Measurements from ENCODE around the gene KCNJ11. TPM values are rescaled to one million over a fixed set of nuclear protein-coding genes. Genes with fewer than 3 reads are reported as not detected.

Gene KCNJ11
- total and polyA plus RNA-seq, 4 experiments from 2014 or later: 0.24 TPM; not detected in 3

- Mint-ChIP-seq H3K36me3 (peaks cover 0 to 6% of the 10 kb centered on the region in 2 donors), H3K27ac (peak overlapping the region; percentile 49 to 90 (median 69)), H3K4me3 (peak overlapping the region; percentile 83 to 98 (median 93)), H3K4me1 (peaks cover 17 to 44% (median 28%) of the 10 kb centered on the region in 4 donors), H3K9me3 (peaks cover 0 to 3% (median 0%) of the 10 kb centered on the region in 8 donors), H3K27me3 (peaks cover 0 to 1% of the 10 kb centered on the region in 2 donors)
- H3K4me3 ChIP-seq (ENCODE audit: low read length in 2 of 2): peak overlapping the region; percentile 29 to 51
- no peak overlapping the region for H3K27ac ChIP-seq (ENCODE audit: low read depth, low read length)
- peak in 1 of 5 donors; percentile 6 for DNase-seq
- H3K27me3 ChIP-seq (ENCODE audit: insufficient read depth, low read length): no peaks in the 10 kb centered on the region
- H3K36me3 ChIP-seq (ENCODE audit: insufficient read depth, low read length): no peaks in the 10 kb centered on the region
- peaks cover 29% of the 10 kb centered on the region for H3K4me1 ChIP-seq (ENCODE audit: insufficient read depth, low read length)
- ChIA-PET POLR2A (ENCODE audit: partially characterized antibody) (no interaction called here), CTCF (ENCODE audit: partially characterized antibody) (no interaction called here)
- intact Hi-C loops (cut with micrococcal nuclease): loop anchor here (5.0 kb wide), 1 partner anchor 274 kb away; the partner anchor contains the start of gene RPS13
- H3K9me3 ChIP-seq (ENCODE audit: control insufficient read depth in 1 of 2, low read length in 2 of 2): no peaks in the 10 kb centered on the region
Observed at GRCh38 chr11:17351172-17351509, 37.3 kb downstream of the KCNJ11 start.

GRCh38 chr11:17350455-17351171, 37.8 kb downstream of the KCNJ11 start:
- Histone ChIP-seq H3K9me3 (ENCODE audit: control insufficient read depth in 1 of 2, low read length in 2 of 2) (no peaks in the 10 kb centered on the region), H3K4me3 (ENCODE audit: low read length in 2 of 2) (no peak overlapping the region), H3K27me3 (ENCODE audit: insufficient read depth, low read length) (no peaks in the 10 kb centered on the region), H3K4me1 (ENCODE audit: insufficient read depth, low read length) (peaks cover 29% of the 10 kb centered on the region), H3K27ac (ENCODE audit: low read depth, low read length) (no peak overlapping the region), H3K36me3 (ENCODE audit: insufficient read depth, low read length) (no peaks in the 10 kb centered on the region)
- Mint-ChIP-seq H3K4me1 (peaks cover 17 to 44% (median 28%) of the 10 kb centered on the region in 4 donors), H3K27ac (peak overlapping the region in 6 of 7 donors; percentile 9 to 90 (median 68)), H3K27me3 (peaks cover 0 to 1% of the 10 kb centered on the region in 2 donors), H3K9me3 (peaks cover 0 to 3% (median 0%) of the 10 kb centered on the region in 8 donors), H3K4me3 (peak overlapping the region; percentile 83 to 98 (median 93)), H3K36me3 (peaks cover 0 to 6% of the 10 kb centered on the region in 2 donors)
- POLR2A ChIA-PET (ENCODE audit: partially characterized antibody): no interaction called here
- intact Hi-C loops (cut with micrococcal nuclease): loop anchor here (5.0 kb wide), 1 partner anchor 273 kb away; the partner anchor contains the start of gene RPS13
- DNase-seq: no peak
- CTCF ChIA-PET (ENCODE audit: partially characterized antibody): interaction anchor here (1.3 kb wide), 1 partner anchor 20 kb away, joined by 4 read pairs; no protein-coding TSS in a partner anchor

GRCh38 chr11:17347676-17348075, 40.8 kb downstream of the KCNJ11 start:
- ChIA-PET POLR2A (ENCODE audit: partially characterized antibody) (interaction anchor here (1.0 kb wide), 1 partner anchor 71 kb away, joined by 3 read pairs; the partner anchor contains the start of gene NUCB2), CTCF (ENCODE audit: partially characterized antibody) (interaction anchor here (0.7 to 1.3 kb wide), 4 partner anchors 13 to 607 kb away, joined by 3 to 7 read pairs (median 4); no protein-coding TSS in a partner anchor)
- H3K4me1 ChIP-seq (ENCODE audit: insufficient read depth, low read length): peaks cover 13% of the 10 kb centered on the region
- Mint-ChIP-seq H3K4me3 (no peak overlapping the region), H3K27me3 (peaks cover 0 to 1% of the 10 kb centered on the region in 2 donors), H3K9me3 (no peaks in the 10 kb centered on the region), H3K36me3 (peaks cover 0 to 3% of the 10 kb centered on the region in 2 donors), H3K4me1 (peaks cover 8 to 24% (median 12%) of the 10 kb centered on the region in 4 donors), H3K27ac (no peak overlapping the region)
- H3K9me3 ChIP-seq (ENCODE audit: control insufficient read depth in 1 of 2, low read length in 2 of 2): no peaks in the 10 kb centered on the region
- no peaks in the 10 kb centered on the region for H3K36me3 ChIP-seq (ENCODE audit: insufficient read depth, low read length)
- no peak for DNase-seq
- intact Hi-C loops (cut with micrococcal nuclease): no loop called here
- H3K27me3 ChIP-seq (ENCODE audit: insufficient read depth, low read length): no peaks in the 10 kb centered on the region
- no peak overlapping the region for H3K27ac ChIP-seq (ENCODE audit: low read depth, low read length)
- no peak overlapping the region for H3K4me3 ChIP-seq (ENCODE audit: low read length in 2 of 2)

GRCh38 chr11:17343907-17344306, 44.6 kb downstream of the KCNJ11 start:
- Histone ChIP-seq H3K27me3 (ENCODE audit: insufficient read depth, low read length) (no peaks in the 10 kb centered on the region), H3K27ac (ENCODE audit: low read depth, low read length) (no peak overlapping the region), H3K4me1 (ENCODE audit: insufficient read depth, low read length) (no peaks in the 10 kb centered on the region), H3K9me3 (ENCODE audit: control insufficient read depth in 1 of 2, low read length in 2 of 2) (no peaks in the 10 kb centered on the region), H3K36me3 (ENCODE audit: insufficient read depth, low read length) (no peaks in the 10 kb centered on the region), H3K4me3 (ENCODE audit: low read length in 2 of 2) (no peak overlapping the region)
- Mint-ChIP-seq H3K27me3 (no peaks in the 10 kb centered on the region), H3K4me3 (no peak overlapping the region), H3K9me3 (no peaks in the 10 kb centered on the region), H3K36me3 (no peaks in the 10 kb centered on the region), H3K27ac (no peak overlapping the region), H3K4me1 (no peaks in the 10 kb centered on the region)
- ChIA-PET CTCF (ENCODE audit: partially characterized antibody) (no interaction called here), POLR2A (ENCODE audit: partially characterized antibody) (no interaction called here)
- intact Hi-C loops (cut with micrococcal nuclease): no loop called here
- DNase-seq: no peak

- intact Hi-C loops (cut with micrococcal nuclease): no loop called here
Observed at GRCh38 chr11:17343257-17343656, 45.2 kb downstream of the KCNJ11 start.

More at GRCh38 chr11:17343257-17343656, 45.2 kb downstream of the KCNJ11 start:
- Mint-ChIP-seq H3K27me3 (no peaks in the 10 kb centered on the region), H3K27ac (no peak overlapping the region), H3K36me3 (no peaks in the 10 kb centered on the region), H3K4me1 (no peaks in the 10 kb centered on the region), H3K9me3 (no peaks in the 10 kb centered on the region), H3K4me3 (no peak overlapping the region)
- POLR2A ChIA-PET (ENCODE audit: partially characterized antibody): no interaction called here
- Histone ChIP-seq H3K27ac (ENCODE audit: low read depth, low read length) (no peak overlapping the region), H3K4me1 (ENCODE audit: insufficient read depth, low read length) (no peaks in the 10 kb centered on the region), H3K36me3 (ENCODE audit: insufficient read depth, low read length) (no peaks in the 10 kb centered on the region), H3K4me3 (ENCODE audit: low read length in 2 of 2) (no peak overlapping the region), H3K9me3 (ENCODE audit: control insufficient read depth in 1 of 2, low read length in 2 of 2) (no peaks in the 10 kb centered on the region), H3K27me3 (ENCODE audit: insufficient read depth, low read length) (no peaks in the 10 kb centered on the region)
- DNase-seq: no peak
- CTCF ChIA-PET (ENCODE audit: partially characterized antibody): no interaction called here

Other genes with a start within 250 kb of the KCNJ11 start
- 10 to 100 TPM; 32.0 to 40.4 TPM for gene PIK3C2A, start 180.7 kb downstream of the KCNJ11 start, total RNA-seq
- gene PIK3C2A, start 180.7 kb downstream of the KCNJ11 start, polyA plus RNA-seq: 1 to 10 TPM; 2.4 to 7.0 TPM
- 10 to 100 TPM; 53.2 to 57.6 TPM for gene NUCB2, start 111.9 kb downstream of the KCNJ11 start, total RNA-seq
- gene NUCB2, start 111.9 kb downstream of the KCNJ11 start, polyA plus RNA-seq: 100 to 1,000 TPM; 115 to 116 TPM
- 1 to 10 TPM; 3.1 to 3.4 TPM for gene NCR3LG1, start 36.9 kb downstream of the KCNJ11 start, total RNA-seq
- under 1 TPM in 1 of 2 donors, not detected in 1; 0.30 TPM for gene NCR3LG1, start 36.9 kb downstream of the KCNJ11 start, polyA plus RNA-seq
- gene ABCC8, start 88.2 kb upstream of the KCNJ11 start, total RNA-seq: not detected
- not detected for gene ABCC8, start 88.2 kb upstream of the KCNJ11 start, polyA plus RNA-seq
- not detected for gene USH1C, start 155.8 kb upstream of the KCNJ11 start, total RNA-seq
- not detected for gene USH1C, start 155.8 kb upstream of the KCNJ11 start, polyA plus RNA-seq
- not detected for gene OTOG, start 158.6 kb upstream of the KCNJ11 start, total RNA-seq
- not detected for gene OTOG, start 158.6 kb upstream of the KCNJ11 start, polyA plus RNA-seq